ENCODE measurements around the gene CFAP77. TPM values are rescaled to one million over a fixed set of nuclear protein-coding genes. Genes with fewer than 3 reads are reported as not detected.

The CFAP77 gene
- total RNA-seq, 1 donor, result under 0.01 TPM

- no peak for DNase-seq (ENCODE audit: low read depth)
- H3K4me3 ChIP-seq (ENCODE audit: low read depth, low read length), result no peak overlapping the region
- TF ChIP-seq CTCF (IDR thresholded peaks at IDR 0.05; ENCODE audit: insufficient read depth, low read depth, low read length), result no peak
Measured at GRCh38 chr9:132516911-132517310, 106.9 kb downstream of the CFAP77 start.

DNA sequence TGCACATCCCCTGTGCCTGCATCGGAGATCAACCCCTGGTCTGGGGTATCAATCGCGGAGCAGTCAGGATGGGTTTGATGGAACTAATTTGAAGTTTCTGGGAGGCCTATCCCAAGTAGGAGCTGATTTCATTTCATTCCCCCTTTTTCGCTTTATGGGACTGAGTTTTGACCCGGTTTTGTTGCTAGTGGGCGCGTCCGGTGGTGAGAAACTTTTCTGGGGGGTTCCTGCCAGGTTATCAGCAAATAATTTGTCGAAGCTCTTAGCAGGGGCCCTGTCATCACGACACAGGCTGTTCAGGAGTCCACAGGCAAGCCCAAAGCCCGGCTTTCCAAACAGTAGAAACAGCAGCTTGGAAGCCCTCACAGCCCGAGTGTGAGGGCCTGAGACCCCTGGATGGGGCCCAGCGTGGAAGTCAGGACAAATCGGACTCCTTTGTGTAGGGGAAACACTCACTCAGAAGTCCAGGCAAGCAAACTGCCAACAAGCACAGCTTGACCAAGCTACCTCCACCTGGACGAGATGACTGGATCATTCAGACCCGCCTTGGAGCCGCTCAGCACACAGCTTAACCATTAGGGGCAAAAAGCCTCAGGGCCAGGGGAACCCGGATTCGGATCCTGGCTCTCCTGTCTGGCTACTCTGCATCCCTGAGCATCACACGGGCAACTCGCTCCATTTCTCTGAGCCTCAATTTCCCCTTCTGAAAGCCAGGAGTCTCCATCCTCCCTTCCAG, 108.0 kb downstream of the CFAP77 start:
- H3K4me3 ChIP-seq (ENCODE audit: low read depth, low read length), result no peak overlapping the region
- DNase-seq (ENCODE audit: low read depth), result no peak
- no peak for TF ChIP-seq CTCF (IDR thresholded peaks at IDR 0.05; ENCODE audit: insufficient read depth, low read depth, low read length)

GRCh38 chr9:132518626-132519025, 108.6 kb downstream of the CFAP77 start:
- no peak for TF ChIP-seq CTCF (IDR thresholded peaks at IDR 0.05; ENCODE audit: insufficient read depth, low read depth, low read length)
- DNase-seq (ENCODE audit: low read depth), result no peak
- H3K4me3 ChIP-seq (ENCODE audit: low read depth, low read length), result no peak overlapping the region

DNA sequence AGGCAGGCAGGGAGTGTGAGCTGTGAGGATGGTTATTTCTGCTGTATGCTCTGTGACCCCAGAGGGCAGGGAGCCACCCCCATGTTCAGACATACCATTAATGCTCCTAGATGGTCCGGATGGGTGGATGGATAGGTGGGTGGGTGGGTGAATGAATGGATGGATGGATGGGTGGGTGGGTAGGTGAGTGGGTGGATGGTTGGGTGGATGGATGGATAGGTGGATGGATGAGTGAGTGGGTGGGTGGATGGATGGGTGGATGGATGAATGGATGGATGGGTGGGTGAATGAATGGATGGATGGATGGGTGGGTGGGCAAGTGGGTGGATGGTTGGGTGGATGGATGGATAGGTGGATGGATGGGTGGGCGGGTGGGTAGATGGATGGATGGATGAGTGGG, 109.0 kb downstream of the CFAP77 start:
- no peak for DNase-seq (ENCODE audit: low read depth)
- no peak overlapping the region for H3K4me3 ChIP-seq (ENCODE audit: low read depth, low read length)
- TF ChIP-seq CTCF (IDR thresholded peaks at IDR 0.05; ENCODE audit: insufficient read depth, low read depth, low read length), result no peak

GRCh38 chr9:132520612-132521011, 110.6 kb downstream of the CFAP77 start:
- no peak for DNase-seq (ENCODE audit: low read depth)
- no peak for TF ChIP-seq CTCF (IDR thresholded peaks at IDR 0.05; ENCODE audit: insufficient read depth, low read depth, low read length)
- H3K4me3 ChIP-seq (ENCODE audit: low read depth, low read length), result no peak overlapping the region

- no peak for TF ChIP-seq CTCF (IDR thresholded peaks at IDR 0.05; ENCODE audit: insufficient read depth, low read depth, low read length)
Measured at GRCh38 chr9:132525308-132526023, 115.5 kb downstream of the CFAP77 start.

More at GRCh38 chr9:132525308-132526023, 115.5 kb downstream of the CFAP77 start:
- no peak for DNase-seq (ENCODE audit: low read depth)
- H3K4me3 ChIP-seq (ENCODE audit: low read depth, low read length), result no peak overlapping the region

Measured in fibroblast of villous mesenchyme (primary cell).